ENCODE results near the gene CD200. TPM values are rescaled to one million over a fixed set of nuclear protein-coding genes. Genes with fewer than 3 reads are reported as not detected.

The CD200 gene
- total RNA-seq, 1 experiment from 2014 or later = 46.8 TPM

DNA sequence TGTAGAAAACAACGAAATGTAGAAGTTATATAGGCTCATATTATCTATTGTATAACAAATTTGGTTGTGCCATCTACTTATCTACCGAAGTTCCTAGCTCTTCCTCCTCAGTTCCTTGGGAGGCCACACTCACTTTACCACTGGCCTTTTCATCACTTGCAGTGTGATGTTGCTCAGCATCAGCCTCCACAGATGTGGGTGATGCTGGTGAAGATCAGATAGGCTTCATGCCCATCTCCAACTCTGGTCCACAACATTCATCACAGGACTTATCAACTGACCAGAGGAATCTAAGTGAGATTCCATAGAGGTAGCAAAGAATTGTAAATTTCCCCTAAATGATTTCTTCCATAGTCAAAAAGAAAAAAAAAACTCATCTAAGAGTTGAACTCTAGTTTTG is 8.4 kb downstream of the CD200 start:
- H3K27me3 Mint-ChIP-seq (ENCODE audit: low read depth) = no peaks in the 10 kb centered on the region
- peaks cover 58% of the 10 kb centered on the region for H3K4me1 Mint-ChIP-seq
- CTCF ChIA-PET = interaction anchor here (0.7 kb wide), 1 partner anchor 8 kb away, joined by 3 read pairs; the partner anchor contains the start of gene CD200
- DNase-seq (ENCODE audit: low spot score) (no peak), ATAC-seq (no peak)
- no peak overlapping the region for H3K4me3 Mint-ChIP-seq
- POLR2A ChIA-PET = no interaction called here
- H3K36me3 Mint-ChIP-seq = peaks cover 62% of the 10 kb centered on the region
- TF ChIP-seq OVOL2 (CRISPR knock-in tag; IDR thresholded peaks at IDR 0.05; ENCODE audit: borderline replicate concordance) (no peak), NFYB (CRISPR knock-in tag; conservative IDR thresholded peaks at IDR 0.05; ENCODE audit: low read depth) (no peak), HMGA2 (CRISPR knock-in tag; IDR thresholded peaks at IDR 0.05) (no peak), JUN (CRISPR knock-in tag; IDR thresholded peaks at IDR 0.05) (no peak), FOXJ3 (CRISPR knock-in tag; IDR thresholded peaks at IDR 0.05; ENCODE audit: borderline replicate concordance) (no peak), ZNF396 (CRISPR knock-in tag; IDR thresholded peaks at IDR 0.05; ENCODE audit: borderline replicate concordance) (no peak), ZNF219 (CRISPR knock-in tag; IDR thresholded peaks at IDR 0.05; ENCODE audit: borderline replicate concordance) (no peak), SMAD4 (CRISPR knock-in tag; IDR thresholded peaks at IDR 0.05) (no peak), GTF2I (CRISPR knock-in tag; conservative IDR thresholded peaks at IDR 0.05) (no peak)
- TF ChIP-seq, protein P1, sequence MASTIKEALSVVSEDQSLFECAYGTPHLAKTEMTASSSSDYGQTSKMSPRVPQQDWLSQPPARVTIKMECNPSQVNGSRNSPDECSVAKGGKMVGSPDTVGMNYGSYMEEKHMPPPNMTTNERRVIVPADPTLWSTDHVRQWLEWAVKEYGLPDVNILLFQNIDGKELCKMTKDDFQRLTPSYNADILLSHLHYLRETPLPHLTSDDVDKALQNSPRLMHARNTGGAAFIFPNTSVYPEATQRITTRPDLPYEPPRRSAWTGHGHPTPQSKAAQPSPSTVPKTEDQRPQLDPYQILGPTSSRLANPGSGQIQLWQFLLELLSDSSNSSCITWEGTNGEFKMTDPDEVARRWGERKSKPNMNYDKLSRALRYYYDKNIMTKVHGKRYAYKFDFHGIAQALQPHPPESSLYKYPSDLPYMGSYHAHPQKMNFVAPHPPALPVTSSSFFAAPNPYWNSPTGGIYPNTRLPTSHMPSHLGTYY (CRISPR knock-in tag; IDR thresholded peaks at IDR 0.05) = no peak
- TF ChIP-seq, protein P2, sequence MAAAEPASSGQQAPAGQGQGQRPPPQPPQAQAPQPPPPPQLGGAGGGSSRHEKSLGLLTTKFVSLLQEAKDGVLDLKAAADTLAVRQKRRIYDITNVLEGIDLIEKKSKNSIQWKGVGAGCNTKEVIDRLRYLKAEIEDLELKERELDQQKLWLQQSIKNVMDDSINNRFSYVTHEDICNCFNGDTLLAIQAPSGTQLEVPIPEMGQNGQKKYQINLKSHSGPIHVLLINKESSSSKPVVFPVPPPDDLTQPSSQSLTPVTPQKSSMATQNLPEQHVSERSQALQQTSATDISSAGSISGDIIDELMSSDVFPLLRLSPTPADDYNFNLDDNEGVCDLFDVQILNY (CRISPR knock-in tag; IDR thresholded peaks at IDR 0.05) = no peak
- TF ChIP-seq, protein P3, sequence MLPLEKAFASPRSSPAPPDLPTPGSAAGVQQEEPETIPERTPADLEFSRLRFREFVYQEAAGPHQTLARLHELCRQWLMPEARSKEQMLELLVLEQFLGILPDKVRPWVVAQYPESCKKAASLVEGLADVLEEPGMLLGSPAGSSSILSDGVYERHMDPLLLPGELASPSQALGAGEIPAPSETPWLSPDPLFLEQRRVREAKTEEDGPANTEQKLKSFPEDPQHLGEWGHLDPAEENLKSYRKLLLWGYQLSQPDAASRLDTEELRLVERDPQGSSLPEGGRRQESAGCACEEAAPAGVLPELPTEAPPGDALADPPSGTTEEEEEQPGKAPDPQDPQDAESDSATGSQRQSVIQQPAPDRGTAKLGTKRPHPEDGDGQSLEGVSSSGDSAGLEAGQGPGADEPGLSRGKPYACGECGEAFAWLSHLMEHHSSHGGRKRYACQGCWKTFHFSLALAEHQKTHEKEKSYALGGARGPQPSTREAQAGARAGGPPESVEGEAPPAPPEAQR (CRISPR knock-in tag; IDR thresholded peaks at IDR 0.05) = no peak
- TF ChIP-seq, protein P4, sequence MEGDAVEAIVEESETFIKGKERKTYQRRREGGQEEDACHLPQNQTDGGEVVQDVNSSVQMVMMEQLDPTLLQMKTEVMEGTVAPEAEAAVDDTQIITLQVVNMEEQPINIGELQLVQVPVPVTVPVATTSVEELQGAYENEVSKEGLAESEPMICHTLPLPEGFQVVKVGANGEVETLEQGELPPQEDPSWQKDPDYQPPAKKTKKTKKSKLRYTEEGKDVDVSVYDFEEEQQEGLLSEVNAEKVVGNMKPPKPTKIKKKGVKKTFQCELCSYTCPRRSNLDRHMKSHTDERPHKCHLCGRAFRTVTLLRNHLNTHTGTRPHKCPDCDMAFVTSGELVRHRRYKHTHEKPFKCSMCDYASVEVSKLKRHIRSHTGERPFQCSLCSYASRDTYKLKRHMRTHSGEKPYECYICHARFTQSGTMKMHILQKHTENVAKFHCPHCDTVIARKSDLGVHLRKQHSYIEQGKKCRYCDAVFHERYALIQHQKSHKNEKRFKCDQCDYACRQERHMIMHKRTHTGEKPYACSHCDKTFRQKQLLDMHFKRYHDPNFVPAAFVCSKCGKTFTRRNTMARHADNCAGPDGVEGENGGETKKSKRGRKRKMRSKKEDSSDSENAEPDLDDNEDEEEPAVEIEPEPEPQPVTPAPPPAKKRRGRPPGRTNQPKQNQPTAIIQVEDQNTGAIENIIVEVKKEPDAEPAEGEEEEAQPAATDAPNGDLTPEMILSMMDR (IDR thresholded peaks at IDR 0.05) = no peak
- TF ChIP-seq, protein P5, sequence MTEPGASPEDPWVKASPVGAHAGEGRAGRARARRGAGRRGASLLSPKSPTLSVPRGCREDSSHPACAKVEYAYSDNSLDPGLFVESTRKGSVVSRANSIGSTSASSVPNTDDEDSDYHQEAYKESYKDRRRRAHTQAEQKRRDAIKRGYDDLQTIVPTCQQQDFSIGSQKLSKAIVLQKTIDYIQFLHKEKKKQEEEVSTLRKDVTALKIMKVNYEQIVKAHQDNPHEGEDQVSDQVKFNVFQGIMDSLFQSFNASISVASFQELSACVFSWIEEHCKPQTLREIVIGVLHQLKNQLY (CRISPR knock-in tag; IDR thresholded peaks at IDR 0.05) = no peak
- H3K9me3 Mint-ChIP-seq = peaks cover 6% of the 10 kb centered on the region
- peak overlapping the region; percentile 91 for H3K27ac Mint-ChIP-seq

DNA sequence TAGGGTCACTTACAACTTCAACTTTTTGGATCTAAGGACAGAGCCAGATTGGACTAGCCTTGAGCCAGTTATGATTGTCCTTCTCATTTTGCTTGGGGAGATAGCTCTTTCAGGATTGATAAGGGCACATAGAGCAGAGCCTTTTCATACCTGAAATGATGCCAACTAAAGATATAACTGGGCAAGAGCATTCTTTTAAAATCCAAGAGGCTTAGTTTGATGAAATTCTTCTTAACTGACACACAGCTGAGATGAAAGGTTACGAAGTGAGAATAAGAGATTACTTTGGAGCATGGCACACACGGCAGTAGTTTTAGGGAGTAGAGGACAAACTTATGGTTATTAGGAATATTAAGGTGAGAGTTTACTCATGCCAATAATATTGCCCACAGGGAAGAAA is 12.7 kb downstream of the CD200 start:
- H3K36me3 Mint-ChIP-seq = peaks cover 82% of the 10 kb centered on the region
- 0 out of 2 replicates have a peak overlapping the region, but pooled peaks have one; percentile 1 for H3K27ac Mint-ChIP-seq
- H3K27me3 Mint-ChIP-seq (ENCODE audit: low read depth) = no peaks in the 10 kb centered on the region
- DNase-seq (ENCODE audit: low spot score) = no peak
- ChIA-PET POLR2A (no interaction called here), CTCF (no interaction called here)
- peaks cover 6% of the 10 kb centered on the region for H3K9me3 Mint-ChIP-seq
- no peak overlapping the region for H3K4me3 Mint-ChIP-seq
- ATAC-seq = no peak
- H3K4me1 Mint-ChIP-seq = peaks cover 59% of the 10 kb centered on the region
- no peak for TF ChIP-seq NR1H2 (CRISPR knock-in tag; IDR thresholded peaks at IDR 0.05)
- TF ChIP-seq, protein P6, sequence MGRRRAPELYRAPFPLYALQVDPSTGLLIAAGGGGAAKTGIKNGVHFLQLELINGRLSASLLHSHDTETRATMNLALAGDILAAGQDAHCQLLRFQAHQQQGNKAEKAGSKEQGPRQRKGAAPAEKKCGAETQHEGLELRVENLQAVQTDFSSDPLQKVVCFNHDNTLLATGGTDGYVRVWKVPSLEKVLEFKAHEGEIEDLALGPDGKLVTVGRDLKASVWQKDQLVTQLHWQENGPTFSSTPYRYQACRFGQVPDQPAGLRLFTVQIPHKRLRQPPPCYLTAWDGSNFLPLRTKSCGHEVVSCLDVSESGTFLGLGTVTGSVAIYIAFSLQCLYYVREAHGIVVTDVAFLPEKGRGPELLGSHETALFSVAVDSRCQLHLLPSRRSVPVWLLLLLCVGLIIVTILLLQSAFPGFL (CRISPR knock-in tag; IDR thresholded peaks at IDR 0.05; ENCODE audit: borderline replicate concordance) = no peak
- TF ChIP-seq, protein P7, sequence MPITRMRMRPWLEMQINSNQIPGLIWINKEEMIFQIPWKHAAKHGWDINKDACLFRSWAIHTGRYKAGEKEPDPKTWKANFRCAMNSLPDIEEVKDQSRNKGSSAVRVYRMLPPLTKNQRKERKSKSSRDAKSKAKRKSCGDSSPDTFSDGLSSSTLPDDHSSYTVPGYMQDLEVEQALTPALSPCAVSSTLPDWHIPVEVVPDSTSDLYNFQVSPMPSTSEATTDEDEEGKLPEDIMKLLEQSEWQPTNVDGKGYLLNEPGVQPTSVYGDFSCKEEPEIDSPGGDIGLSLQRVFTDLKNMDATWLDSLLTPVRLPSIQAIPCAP (CRISPR knock-in tag; IDR thresholded peaks at IDR 0.05) = no peak
- no peak for TF ChIP-seq SOX15 (CRISPR knock-in tag; IDR thresholded peaks at IDR 0.05)
- TF ChIP-seq ZNF232 (CRISPR knock-in tag; IDR thresholded peaks at IDR 0.05) = no peak
- no peak for TF ChIP-seq NR2C2 (CRISPR knock-in tag; IDR thresholded peaks at IDR 0.05)
- TF ChIP-seq NFATC4 (CRISPR knock-in tag; IDR thresholded peaks at IDR 0.05) = no peak
- TF ChIP-seq TEAD4 (CRISPR knock-in tag; IDR thresholded peaks at IDR 0.05) = no peak
- TF ChIP-seq GABPB1 (CRISPR knock-in tag; IDR thresholded peaks at IDR 0.05) = no peak
- TF ChIP-seq, protein P8, sequence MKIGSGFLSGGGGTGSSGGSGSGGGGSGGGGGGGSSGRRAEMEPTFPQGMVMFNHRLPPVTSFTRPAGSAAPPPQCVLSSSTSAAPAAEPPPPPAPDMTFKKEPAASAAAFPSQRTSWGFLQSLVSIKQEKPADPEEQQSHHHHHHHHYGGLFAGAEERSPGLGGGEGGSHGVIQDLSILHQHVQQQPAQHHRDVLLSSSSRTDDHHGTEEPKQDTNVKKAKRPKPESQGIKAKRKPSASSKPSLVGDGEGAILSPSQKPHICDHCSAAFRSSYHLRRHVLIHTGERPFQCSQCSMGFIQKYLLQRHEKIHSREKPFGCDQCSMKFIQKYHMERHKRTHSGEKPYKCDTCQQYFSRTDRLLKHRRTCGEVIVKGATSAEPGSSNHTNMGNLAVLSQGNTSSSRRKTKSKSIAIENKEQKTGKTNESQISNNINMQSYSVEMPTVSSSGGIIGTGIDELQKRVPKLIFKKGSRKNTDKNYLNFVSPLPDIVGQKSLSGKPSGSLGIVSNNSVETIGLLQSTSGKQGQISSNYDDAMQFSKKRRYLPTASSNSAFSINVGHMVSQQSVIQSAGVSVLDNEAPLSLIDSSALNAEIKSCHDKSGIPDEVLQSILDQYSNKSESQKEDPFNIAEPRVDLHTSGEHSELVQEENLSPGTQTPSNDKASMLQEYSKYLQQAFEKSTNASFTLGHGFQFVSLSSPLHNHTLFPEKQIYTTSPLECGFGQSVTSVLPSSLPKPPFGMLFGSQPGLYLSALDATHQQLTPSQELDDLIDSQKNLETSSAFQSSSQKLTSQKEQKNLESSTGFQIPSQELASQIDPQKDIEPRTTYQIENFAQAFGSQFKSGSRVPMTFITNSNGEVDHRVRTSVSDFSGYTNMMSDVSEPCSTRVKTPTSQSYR (CRISPR knock-in tag; IDR thresholded peaks at IDR 0.05) = no peak
- TF ChIP-seq TCF7 (CRISPR knock-in tag; IDR thresholded peaks at IDR 0.05; ENCODE audit: low read depth) = no peak
- TF ChIP-seq ZNF416 (CRISPR knock-in tag; IDR thresholded peaks at IDR 0.05) = no peak

All from WTC11 (cell line).